ENCODE measurements around the gene NAAA.
A peak's percentile ranks its signal among the peaks of the same experiment; 100 is the strongest.

DNA sequence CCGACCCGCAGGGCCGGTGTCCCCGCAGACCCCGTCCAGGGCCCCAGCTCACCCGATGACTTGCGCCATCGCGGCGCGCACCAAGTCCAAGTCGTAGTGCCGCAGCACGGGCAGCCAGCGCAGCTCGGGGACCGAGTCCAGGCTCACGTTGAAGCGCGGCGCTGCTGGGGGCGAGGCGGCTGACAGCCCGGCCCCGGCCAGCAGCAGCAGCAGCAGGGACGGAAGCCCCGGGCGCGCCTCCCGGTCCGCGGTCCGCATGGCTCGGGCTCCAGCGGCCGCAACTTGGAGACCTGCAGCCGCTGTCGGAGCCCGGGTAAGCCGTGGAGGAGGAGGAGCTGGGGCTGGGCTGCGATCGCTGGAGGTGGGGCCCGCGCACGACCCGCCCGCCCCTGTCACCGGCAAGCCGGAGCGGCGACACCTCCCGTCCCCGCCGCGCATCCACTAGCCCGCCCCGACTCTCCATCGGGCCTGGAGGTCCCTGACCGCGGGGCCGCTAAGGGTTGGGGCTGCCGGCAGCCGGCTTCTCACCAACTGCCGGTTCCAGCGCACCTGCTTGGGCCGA is at the start of gene NAAA:
- TF ChIP-seq, protein P1, sequence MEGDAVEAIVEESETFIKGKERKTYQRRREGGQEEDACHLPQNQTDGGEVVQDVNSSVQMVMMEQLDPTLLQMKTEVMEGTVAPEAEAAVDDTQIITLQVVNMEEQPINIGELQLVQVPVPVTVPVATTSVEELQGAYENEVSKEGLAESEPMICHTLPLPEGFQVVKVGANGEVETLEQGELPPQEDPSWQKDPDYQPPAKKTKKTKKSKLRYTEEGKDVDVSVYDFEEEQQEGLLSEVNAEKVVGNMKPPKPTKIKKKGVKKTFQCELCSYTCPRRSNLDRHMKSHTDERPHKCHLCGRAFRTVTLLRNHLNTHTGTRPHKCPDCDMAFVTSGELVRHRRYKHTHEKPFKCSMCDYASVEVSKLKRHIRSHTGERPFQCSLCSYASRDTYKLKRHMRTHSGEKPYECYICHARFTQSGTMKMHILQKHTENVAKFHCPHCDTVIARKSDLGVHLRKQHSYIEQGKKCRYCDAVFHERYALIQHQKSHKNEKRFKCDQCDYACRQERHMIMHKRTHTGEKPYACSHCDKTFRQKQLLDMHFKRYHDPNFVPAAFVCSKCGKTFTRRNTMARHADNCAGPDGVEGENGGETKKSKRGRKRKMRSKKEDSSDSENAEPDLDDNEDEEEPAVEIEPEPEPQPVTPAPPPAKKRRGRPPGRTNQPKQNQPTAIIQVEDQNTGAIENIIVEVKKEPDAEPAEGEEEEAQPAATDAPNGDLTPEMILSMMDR (IDR thresholded peaks at IDR 0.05; ENCODE audit: low read depth, low read length), result peak; percentile 37; the same call in 1 of the 2 replicates
- TF ChIP-seq EZH2phosphoT487 (IDR thresholded peaks at IDR 0.05; ENCODE audit: low read depth), result no peak
